Psoas muscle (tissue), 8 donors: Measurements from ENCODE around the gene RACGAP1. TPM values are rescaled to one million over a fixed set of nuclear protein-coding genes. Genes with fewer than 3 reads are reported as not detected.

Experiments used
- ATAC-seq, 4 donors: fragments of 200-7000 bp; cut with Tn5 transposase; one replicate each; pipeline ENCODE4 v1.9.1; 2020; ENCODE audit warnings: moderate library complexity in 3 of 4, mild to moderate bottlenecking in 2 of 4
- DNase-seq, 2 donors: peaks; one replicate each; pipeline ENCODE4 v3.0.0-alpha.2; 2020
- H3K27ac ChIP-seq: fragments of 200-600 bp; one replicate; pipeline ENCODE4 v1.8.0; 2022
- H3K27me3 ChIP-seq, 3 donors: fragments of 200-600 bp in 1 of 3; one replicate each; pipeline versions ENCODE4 v1.6.1 to v1.8.0; 2013 to 2022; ENCODE audit warnings: low read length in 2 of 3, mild to moderate bottlenecking in 2 of 3, moderate library complexity in 1 of 3; ENCODE audit not compliant: insufficient read depth in 3 of 3
- H3K36me3 ChIP-seq, 2 donors: fragments of 200-600 bp in 1 of 2; one replicate each; pipeline versions ENCODE4 v1.6.1 to v1.8.0; 2013 to 2022; ENCODE audit warnings: low read depth in 1 of 2, mild to moderate bottlenecking in 1 of 2, moderate library complexity in 1 of 2; ENCODE audit not compliant: insufficient read depth in 1 of 2
- H3K4me1 ChIP-seq: fragments of 200-600 bp; one replicate; pipeline ENCODE4 v1.8.0; 2022
- H3K4me3 ChIP-seq: fragments of 200-600 bp; one replicate; pipeline ENCODE4 v1.8.0; 2022; ENCODE audit warnings: mild to moderate bottlenecking
- H3K9me3 ChIP-seq: fragments of 200-600 bp; one replicate; pipeline ENCODE4 v1.8.0; 2022
- WGBS, 3 donors: extraction: QIAGEN DNeasy Blood & Tissue Kit; methylation state at CpG; one replicate each; pipeline versions ENCODE4 v1.1.6 to v1.1.7; 2013; 5-methylcytosine and 5-hydroxymethylcytosine counted together
- intact Hi-C, 2 donors: fragments of 100-400 bp; cut with DNase I; formaldehyde crosslinking; loops; one replicate each; pipeline versions ENCODE4 v1.11.0 to v1.14.2; 2022
- polyA plus RNA-seq, 3 donors: library from polyadenylated mRNA; stranded (reverse); fragments of 200-250 nt; gene quantifications; one replicate each; pipeline ENCODE4 v1.2.3, GENCODE V29; 2013
- total RNA-seq, 4 donors: library from RNA; stranded (reverse); fragmentation: NEBNext Ultra II Directional in 2 of 4; extraction: Animal tissue kit (Norgen Biotek cat#: 25700) in 2 of 4; gene quantifications; one replicate each; pipeline versions ENCODE4 v1.2.1 to v1.2.4, GENCODE V29; 2021 to 2023
- TF ChIP-seq, protein P1 (sequence below): fragments of 200-600 bp; IDR thresholded peaks from one replicate; pipeline ENCODE4 v1.8.0; 2022; ENCODE audit warnings: antibody characterized with exemption
- donor health status: healthy with polysubstance abuse.
- donor health status: DM: no; HTN: no; CAD: no; lungs with moderate emphysema.
- donor health status: Bipolar disorder and iron deficiency.
- donor health status: healthy.
- donor health status: DM: yes; HTN: yes; CAD: no.
- donor health status: DM: no; HTN: no; CAD: no.
- donor health status: DM: no; HTN: no; CAD: no.
- donor health status: DM: yes; HTN: yes; CAD: no.

Gene RACGAP1
- total and polyA plus RNA-seq, 7 donors, result 3.4 to 15.3 (median 5.4) TPM

DNA sequence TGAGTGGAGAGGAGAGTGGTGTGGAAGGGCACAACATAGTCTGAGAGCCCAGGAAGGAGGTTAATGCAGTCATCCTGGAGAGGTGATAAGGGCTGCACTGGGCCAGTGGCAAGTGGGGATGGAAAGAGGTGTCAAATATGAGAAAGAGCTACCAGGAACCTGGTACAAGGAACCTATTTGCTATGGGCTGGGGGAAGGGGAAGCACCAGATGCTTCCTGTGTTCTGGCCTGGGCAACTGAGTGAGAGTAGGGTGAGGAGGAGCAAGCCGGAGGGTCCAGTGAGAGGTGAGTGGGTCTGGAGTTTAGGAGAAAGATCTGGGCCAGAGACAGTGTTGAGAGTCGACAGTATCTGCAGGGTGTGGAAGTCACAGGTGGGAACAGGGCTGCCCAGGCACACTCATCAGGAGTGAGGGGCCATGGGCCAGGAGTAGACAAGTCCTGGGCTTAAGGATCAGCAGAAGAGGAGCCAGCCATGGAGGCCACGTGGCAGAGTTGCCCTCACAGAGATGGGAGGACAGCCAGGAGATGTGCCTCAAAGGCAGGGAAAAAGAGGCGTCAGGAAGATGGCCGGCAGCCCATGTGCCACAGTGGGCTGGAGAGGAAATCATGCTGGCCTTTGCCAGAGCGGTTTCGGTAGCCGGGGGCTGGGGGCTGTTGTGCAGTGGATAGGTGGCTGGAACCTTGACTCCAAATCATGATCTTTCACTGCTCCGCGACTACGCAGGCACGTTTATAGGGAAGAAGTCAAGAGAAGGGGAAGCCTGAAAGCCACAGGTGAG is 55.5 kb downstream of the RACGAP1 start:
- TF ChIP-seq, protein P1, sequence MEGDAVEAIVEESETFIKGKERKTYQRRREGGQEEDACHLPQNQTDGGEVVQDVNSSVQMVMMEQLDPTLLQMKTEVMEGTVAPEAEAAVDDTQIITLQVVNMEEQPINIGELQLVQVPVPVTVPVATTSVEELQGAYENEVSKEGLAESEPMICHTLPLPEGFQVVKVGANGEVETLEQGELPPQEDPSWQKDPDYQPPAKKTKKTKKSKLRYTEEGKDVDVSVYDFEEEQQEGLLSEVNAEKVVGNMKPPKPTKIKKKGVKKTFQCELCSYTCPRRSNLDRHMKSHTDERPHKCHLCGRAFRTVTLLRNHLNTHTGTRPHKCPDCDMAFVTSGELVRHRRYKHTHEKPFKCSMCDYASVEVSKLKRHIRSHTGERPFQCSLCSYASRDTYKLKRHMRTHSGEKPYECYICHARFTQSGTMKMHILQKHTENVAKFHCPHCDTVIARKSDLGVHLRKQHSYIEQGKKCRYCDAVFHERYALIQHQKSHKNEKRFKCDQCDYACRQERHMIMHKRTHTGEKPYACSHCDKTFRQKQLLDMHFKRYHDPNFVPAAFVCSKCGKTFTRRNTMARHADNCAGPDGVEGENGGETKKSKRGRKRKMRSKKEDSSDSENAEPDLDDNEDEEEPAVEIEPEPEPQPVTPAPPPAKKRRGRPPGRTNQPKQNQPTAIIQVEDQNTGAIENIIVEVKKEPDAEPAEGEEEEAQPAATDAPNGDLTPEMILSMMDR, result no peak
- DNase-seq (no peak), ATAC-seq (no peak)
- Histone ChIP-seq H3K4me3 (no peak overlapping the region), H3K36me3 (no peaks in the 10 kb centered on the region), H3K27ac (no peak overlapping the region), H3K9me3 (no peaks in the 10 kb centered on the region), H3K4me1 (peaks cover 4% of the 10 kb centered on the region), H3K27me3 (peaks cover 0 to 48% (median 0%) of the 10 kb centered on the region in 3 donors)
- intact Hi-C loops, result loop anchor here (5.0 to 10.0 kb wide), 6 partner anchors 87 to 205 kb away; partner anchors contain the start of genes ASIC1 (in 1 of the 2) and CERS5 (in 1 of the 2)
- 76 to 79% (median 78%) methylated on average over 12 of the region's 12 CpGs for WGBS, 3 donors

DNA sequence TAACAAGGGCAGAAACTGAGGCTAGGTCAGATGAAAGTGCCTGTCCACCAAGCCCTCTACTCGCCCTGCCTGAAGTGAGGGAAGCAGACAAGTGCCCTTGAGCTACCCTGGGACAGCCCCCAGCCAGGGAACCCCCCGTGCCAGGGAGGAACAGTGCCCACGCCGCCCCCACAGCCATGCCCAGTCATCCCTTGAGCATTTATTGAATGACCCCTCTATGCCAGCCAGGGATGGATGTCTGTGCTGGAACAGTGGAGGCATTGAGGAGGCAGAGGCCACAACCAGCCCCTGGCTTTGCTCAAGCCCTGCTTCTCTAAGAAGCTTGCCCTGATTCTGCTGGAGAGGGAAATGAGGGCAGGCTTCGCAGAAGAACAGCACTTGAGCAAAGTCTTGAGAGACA is 56.3 kb downstream of the RACGAP1 start:
- intact Hi-C loops, result loop anchor here (5.0 to 10.0 kb wide), 4 partner anchors 102 to 196 kb away; partner anchors contain the start of gene CERS5 (in 1 of the 2)
- WGBS, 3 donors, result 83 to 88% (median 84%) methylated on average over 5 of the region's 5 CpGs
- Histone ChIP-seq H3K4me3 (no peak overlapping the region), H3K9me3 (no peaks in the 10 kb centered on the region), H3K27me3 (peaks cover 0 to 48% (median 0%) of the 10 kb centered on the region in 3 donors), H3K27ac (no peak overlapping the region), H3K36me3 (no peaks in the 10 kb centered on the region), H3K4me1 (peaks cover 4% of the 10 kb centered on the region)
- no peak for DNase-seq
- no peak for ATAC-seq
- TF ChIP-seq, protein P1, result no peak

DNA sequence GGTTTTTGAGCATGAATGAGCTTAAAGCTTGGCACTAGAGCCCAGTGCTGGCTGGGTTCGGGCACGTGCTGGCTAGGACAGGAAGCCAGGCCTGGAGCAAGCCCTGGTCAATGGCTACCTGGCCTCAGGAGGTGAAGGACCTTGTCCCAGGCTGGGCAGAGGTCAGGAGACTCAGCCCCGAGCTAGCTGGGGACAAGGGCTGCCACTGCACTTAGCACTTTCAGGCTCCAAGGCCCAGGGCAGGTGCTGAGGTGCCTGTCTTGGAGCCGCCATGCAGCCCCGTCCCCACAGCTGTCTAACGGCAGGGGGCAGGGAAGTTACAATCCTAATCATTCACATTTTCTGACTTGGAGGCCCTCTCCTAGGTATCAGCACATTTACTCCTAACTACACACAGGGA is 56.8 kb downstream of the RACGAP1 start:
- TF ChIP-seq, protein P1, result no peak
- Histone ChIP-seq H3K9me3 (no peaks in the 10 kb centered on the region), H3K36me3 (no peaks in the 10 kb centered on the region), H3K27ac (no peak overlapping the region), H3K4me1 (peaks cover 4% of the 10 kb centered on the region), H3K4me3 (no peak overlapping the region), H3K27me3 (peaks cover 0 to 48% (median 0%) of the 10 kb centered on the region in 3 donors)
- intact Hi-C loops, result loop anchor here (5.0 to 10.0 kb wide), 4 partner anchors 101 to 196 kb away; partner anchors contain the start of gene CERS5 (in 1 of the 2)
- 84 to 90% (median 89%) methylated on average over 6 of the region's 6 CpGs for WGBS, 3 donors
- ATAC-seq (no peak), DNase-seq (no peak)

DNA sequence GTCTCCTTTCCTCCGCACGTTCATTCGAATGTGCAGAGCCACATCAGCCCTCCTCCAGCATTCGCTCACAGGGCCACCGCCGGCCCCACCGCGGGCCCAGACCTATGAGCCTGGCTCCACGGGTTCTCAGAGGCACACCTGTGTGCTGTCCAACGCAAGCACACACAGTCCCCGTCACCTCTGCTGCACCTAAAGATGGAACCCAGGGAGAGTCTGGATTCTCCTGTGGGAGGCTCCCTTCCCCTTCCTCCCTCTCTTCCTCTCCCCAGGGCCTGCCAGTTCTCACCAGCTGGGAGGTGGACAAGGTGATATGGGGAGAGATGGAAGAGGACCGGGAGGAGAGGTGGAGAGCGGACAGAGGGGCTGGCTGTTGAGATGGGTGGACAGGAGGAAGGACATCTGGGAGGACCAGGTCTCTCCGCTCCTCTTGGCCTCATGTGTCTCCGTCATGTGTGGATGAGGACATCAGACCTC is 57.5 kb downstream of the RACGAP1 start:
- H3K27me3 ChIP-seq, result peaks cover 0 to 48% (median 1%) of the 10 kb centered on the region in 3 donors
- 39 to 44% (median 43%) methylated on average over 15 of the region's 15 CpGs for WGBS, 3 donors
- no peak for ATAC-seq
- H3K27ac ChIP-seq, result no peak overlapping the region
- H3K9me3 ChIP-seq, result no peaks in the 10 kb centered on the region
- peaks cover 4% of the 10 kb centered on the region for H3K4me1 ChIP-seq
- no peak for DNase-seq
- TF ChIP-seq, protein P1, result no peak
- no peaks in the 10 kb centered on the region for H3K36me3 ChIP-seq
- peak overlapping the region; percentile 53 for H3K4me3 ChIP-seq
- intact Hi-C loops, result loop anchor here (1.0 to 10.0 kb wide), 6 partner anchors 95 to 197 kb away; partner anchors contain the start of gene CERS5 (in 1 of the 2)
